C4-2B (cell line): Measurements from ENCODE around the gene GNLY.

Experiments used
- CTCF ChIP-seq: fragments of 450-650 bp; conservative IDR thresholded peaks from 2 replicates; pipeline ENCODE4 v1.5.1; 2017; ENCODE audit warnings: mild to moderate bottlenecking
- ZFX ChIP-seq: fragments of 450-650 bp; IDR thresholded peaks from 2 replicates; pipeline ENCODE4 v1.6.1; 2017

GRCh38 chr2:85725451-85725850 lies 31.3 kb downstream of the GNLY start:
- no peak for TF ChIP-seq CTCF
- no peak for TF ChIP-seq ZFX
